A673 (cell line): ENCODE data around the gene WSCD2. TPM values are rescaled to one million over a fixed set of nuclear protein-coding genes. Genes with fewer than 3 reads are reported as not detected.

Experiments used
- BruUV-seq: library from RNA; stranded (reverse); fragments of 400-500 nt; replicated peaks from 2 replicates; lab custom pipeline; 2021; lab: Mats Ljungman, UMichigan
- CTCF ChIA-PET: fragments of 300-600 bp; sonication (Branson Sonifier 250); formaldehyde crosslinking; loops from one replicate; lab custom pipeline; 2022; ENCODE audit warnings: antibody characterized with exemption; lab: Charles Lee
- POLR2A ChIA-PET: fragments of 300-600 bp; sonication (Branson Sonifier 250); formaldehyde crosslinking; loops from one replicate; lab custom pipeline; 2022; ENCODE audit warnings: antibody characterized with exemption; ENCODE audit not compliant: low non-redundant PET; lab: Charles Lee
- DNase-seq: peaks from one replicate; pipeline ENCODE4 v3.0.0-alpha.2; 2015; ENCODE audit warnings: low spot score
- H3K27ac ChIP-seq: fragments of 200-600 bp; sonication (generic); 2 replicates; pipeline ENCODE4 v1.5.1; 2016; ENCODE audit warnings: mixed run types, low read depth, mild to moderate bottlenecking, mixed read lengths, antibody characterized with exemption, low read length; ENCODE audit not compliant: poor library complexity, severe bottlenecking
- H3K27me3 ChIP-seq: fragments of 200-600 bp; sonication (generic); replicated peaks from 2 replicates; pipeline ENCODE4 v1.6.1; 2017; ENCODE audit warnings: mixed run types, low read depth, mild to moderate bottlenecking, mixed read lengths, antibody characterized with exemption, low read length; ENCODE audit not compliant: insufficient read depth, poor library complexity
- H3K36me3 ChIP-seq: fragments of 200-600 bp; sonication (generic); 2 replicates; pipeline ENCODE4 v1.6.1; 2016; ENCODE audit warnings: mixed run types, mild to moderate bottlenecking, mixed read lengths, antibody characterized with exemption, low read length; ENCODE audit not compliant: insufficient read depth, poor library complexity, severe bottlenecking
- H3K4me1 ChIP-seq: fragments of 200-600 bp; sonication (generic); 2 replicates; pipeline ENCODE4 v1.6.1; 2017; ENCODE audit warnings: mixed run types, mild to moderate bottlenecking, mixed read lengths, antibody characterized with exemption, low read length; ENCODE audit not compliant: insufficient read depth, poor library complexity, severe bottlenecking
- H3K4me3 ChIP-seq: fragments of 200-600 bp; sonication (generic); 2 replicates; pipeline ENCODE4 v1.5.1; 2016; ENCODE audit warnings: low read depth, mixed run types, mild to moderate bottlenecking, mixed read lengths, low read length; ENCODE audit not compliant: poor library complexity, severe bottlenecking
- H3K9me3 ChIP-seq: fragments of 200-600 bp; sonication (generic); 2 replicates; pipeline ENCODE4 v1.6.1; 2016; ENCODE audit warnings: mixed run types, low read depth, mild to moderate bottlenecking, mixed read lengths, antibody characterized with exemption, low read length; ENCODE audit not compliant: poor library complexity, severe bottlenecking
- EZH2 ChIP-seq: fragments of 200-600 bp; sonication (generic); IDR thresholded peaks from 2 replicates; pipeline ENCODE4 v1.6.1; 2017; ENCODE audit warnings: borderline replicate concordance, low read depth, mild to moderate bottlenecking, mixed read lengths, antibody characterized with exemption, low read length; ENCODE audit not compliant: poor library complexity, severe bottlenecking
- intact Hi-C: fragments of 100-400 bp; cut with micrococcal nuclease; formaldehyde crosslinking; loops from one replicate; pipeline ENCODE4 v1.10.0; 2022; ENCODE audit not compliant: unreplicated experiment
- total RNA-seq: library from RNA; stranded (reverse); gene quantifications from 2 replicates; pipeline ENCODE4 v1.2.3, GENCODE V29; 2021
- TF ChIP-seq, protein P1 (sequence below): fragments of 300-800, 200-600 bp; sonication (generic); conservative IDR thresholded peaks from 2 replicates; pipeline ENCODE4 v1.5.1; 2017; ENCODE audit warnings: low read depth, mild to moderate bottlenecking, antibody characterized with exemption, low read length, moderate library complexity, mixed read lengths

The WSCD2 gene
- total RNA-seq, 1 experiment from 2014 or later: not detected

- TF ChIP-seq, protein P1, sequence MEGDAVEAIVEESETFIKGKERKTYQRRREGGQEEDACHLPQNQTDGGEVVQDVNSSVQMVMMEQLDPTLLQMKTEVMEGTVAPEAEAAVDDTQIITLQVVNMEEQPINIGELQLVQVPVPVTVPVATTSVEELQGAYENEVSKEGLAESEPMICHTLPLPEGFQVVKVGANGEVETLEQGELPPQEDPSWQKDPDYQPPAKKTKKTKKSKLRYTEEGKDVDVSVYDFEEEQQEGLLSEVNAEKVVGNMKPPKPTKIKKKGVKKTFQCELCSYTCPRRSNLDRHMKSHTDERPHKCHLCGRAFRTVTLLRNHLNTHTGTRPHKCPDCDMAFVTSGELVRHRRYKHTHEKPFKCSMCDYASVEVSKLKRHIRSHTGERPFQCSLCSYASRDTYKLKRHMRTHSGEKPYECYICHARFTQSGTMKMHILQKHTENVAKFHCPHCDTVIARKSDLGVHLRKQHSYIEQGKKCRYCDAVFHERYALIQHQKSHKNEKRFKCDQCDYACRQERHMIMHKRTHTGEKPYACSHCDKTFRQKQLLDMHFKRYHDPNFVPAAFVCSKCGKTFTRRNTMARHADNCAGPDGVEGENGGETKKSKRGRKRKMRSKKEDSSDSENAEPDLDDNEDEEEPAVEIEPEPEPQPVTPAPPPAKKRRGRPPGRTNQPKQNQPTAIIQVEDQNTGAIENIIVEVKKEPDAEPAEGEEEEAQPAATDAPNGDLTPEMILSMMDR: no peak
- TF ChIP-seq EZH2: no peak
- POLR2A ChIA-PET: no interaction called here
- Histone ChIP-seq H3K27ac (no peak overlapping the region), H3K4me1 (no peaks in the 10 kb centered on the region), H3K4me3 (no peak overlapping the region), H3K9me3 (no peaks in the 10 kb centered on the region), H3K27me3 (peaks cover 11% of the 10 kb centered on the region), H3K36me3 (no peaks in the 10 kb centered on the region)
- intact Hi-C loops: no loop called here
- BruUV-seq: no TSS peak
- DNase-seq: no peak
- CTCF ChIA-PET: no interaction called here
Observed at GRCh38 chr12:108104657-108105056, 24.4 kb upstream of the WSCD2 start.

- no peaks in the 10 kb centered on the region for H3K9me3 ChIP-seq
- peaks cover 8% of the 10 kb centered on the region for H3K27me3 ChIP-seq
- H3K4me3 ChIP-seq: no peak overlapping the region
- no peaks in the 10 kb centered on the region for H3K36me3 ChIP-seq
- intact Hi-C loops: no loop called here
- no peaks in the 10 kb centered on the region for H3K4me1 ChIP-seq
- ChIA-PET CTCF (no interaction called here), POLR2A (no interaction called here)
- no peak overlapping the region for H3K27ac ChIP-seq
- BruUV-seq: no TSS peak
- DNase-seq: no peak
- no peak for TF ChIP-seq EZH2
- TF ChIP-seq, protein P1: no peak
Observed at GRCh38 chr12:108106599-108106998, 22.5 kb upstream of the WSCD2 start.

- ChIA-PET CTCF (no interaction called here), POLR2A (no interaction called here)
- Histone ChIP-seq H3K27me3 (peaks cover 8% of the 10 kb centered on the region), H3K4me3 (no peak overlapping the region), H3K36me3 (no peaks in the 10 kb centered on the region), H3K9me3 (no peaks in the 10 kb centered on the region), H3K4me1 (no peaks in the 10 kb centered on the region), H3K27ac (no peak overlapping the region)
- TF ChIP-seq EZH2: no peak
- TF ChIP-seq, protein P1: no peak
- no peak for DNase-seq
- intact Hi-C loops: no loop called here
- BruUV-seq: no TSS peak
Observed at GRCh38 chr12:108107293-108107692, 21.8 kb upstream of the WSCD2 start.
